WTC11 (cell line): Measurements from ENCODE around the gene IL17RE. TPM values are rescaled to one million over a fixed set of nuclear protein-coding genes. Genes with fewer than 3 reads are reported as not detected.
A peak's percentile ranks its signal among the peaks of the same experiment; 100 is the strongest.

Experiments used
- ATAC-seq: fragments of 200-7000 bp; cut with Tn5 transposase; 2 replicates; pipeline ENCODE4 v1.10.0; 2021; ENCODE audit warnings: mild to moderate bottlenecking, moderate library complexity
- CTCF ChIA-PET: fragments of 300-600 bp; sonication (Branson Sonifier 250); formaldehyde crosslinking; loops from one replicate; lab custom pipeline; 2021; ENCODE audit warnings: antibody characterized with exemption; lab: Charles Lee
- POLR2A ChIA-PET: fragments of 350-600 bp; sonication (Branson Sonifier 250); formaldehyde crosslinking; loops from one replicate; lab custom pipeline; 2021; ENCODE audit warnings: antibody characterized with exemption; lab: Charles Lee
- DNase-seq: peaks from one replicate; pipeline ENCODE4 v3.0.0; 2021; ENCODE audit warnings: low spot score
- H3K27ac Mint-ChIP-seq: 2 replicates; pipeline ENCODE4 v1.8.0; 2021; ENCODE audit warnings: mixed read lengths
- H3K27me3 Mint-ChIP-seq: 2 replicates; pipeline ENCODE4 v1.8.0; 2021; ENCODE audit warnings: low read depth, mild to moderate bottlenecking, moderate library complexity, mixed read lengths
- H3K36me3 Mint-ChIP-seq: 2 replicates; pipeline ENCODE4 v1.8.0; 2021; ENCODE audit warnings: mixed read lengths
- H3K4me1 Mint-ChIP-seq: 2 replicates; pipeline ENCODE4 v1.8.0; 2022; ENCODE audit warnings: mixed read lengths
- H3K4me3 Mint-ChIP-seq: 2 replicates; pipeline ENCODE4 v1.8.0; 2021; ENCODE audit warnings: mild to moderate bottlenecking, moderate library complexity, mixed read lengths
- H3K9me3 Mint-ChIP-seq: 2 replicates; pipeline ENCODE4 v1.8.0; 2021; ENCODE audit warnings: mixed read lengths
- CBFB ChIP-seq: sonication (generic); formaldehyde crosslinking; IDR thresholded peaks from 2 replicates; pipeline ENCODE4 v1.8.1; 2022; ENCODE audit warnings: mild to moderate bottlenecking, low read depth, missing genetic modification reagents
- CREM ChIP-seq: sonication (generic); formaldehyde crosslinking; IDR thresholded peaks from 2 replicates; pipeline ENCODE4 v1.8.1; 2022; ENCODE audit warnings: mild to moderate bottlenecking, missing genetic modification reagents, moderate library complexity
- ELF4 ChIP-seq: sonication (generic); formaldehyde crosslinking; IDR thresholded peaks from 2 replicates; pipeline ENCODE4 v1.8.1; 2022; ENCODE audit warnings: low read depth, mild to moderate bottlenecking, moderate library complexity, missing genetic modification reagents
- ETV6 ChIP-seq: sonication (generic); formaldehyde crosslinking; IDR thresholded peaks from 2 replicates; pipeline ENCODE4 v1.8.1; 2022; ENCODE audit warnings: mild to moderate bottlenecking, missing genetic modification reagents
- FOXJ3 ChIP-seq: sonication (generic); formaldehyde crosslinking; IDR thresholded peaks from 2 replicates; pipeline ENCODE4 v1.9.0; 2021; ENCODE audit warnings: missing genetic modification reagents, mild to moderate bottlenecking, borderline replicate concordance
- FOXK1 ChIP-seq: sonication (generic); formaldehyde crosslinking; IDR thresholded peaks from 2 replicates; pipeline ENCODE4 v1.8.0; 2022; ENCODE audit warnings: mild to moderate bottlenecking, moderate library complexity, missing genetic modification reagents
- GABPB1 ChIP-seq: sonication (generic); formaldehyde crosslinking; IDR thresholded peaks from 2 replicates; pipeline ENCODE4 v1.8.1; 2023; ENCODE audit warnings: mild to moderate bottlenecking, missing genetic modification reagents
- GTF2I ChIP-seq: fragments of 250-450 bp; sonication (Bioruptor Pico); conservative IDR thresholded peaks from 2 replicates; pipeline ENCODE4 v1.4.0; 2021; ENCODE audit warnings: mild to moderate bottlenecking
- IRF2 ChIP-seq: sonication (generic); formaldehyde crosslinking; IDR thresholded peaks from 2 replicates; pipeline ENCODE4 v1.8.0; 2022; ENCODE audit warnings: low read depth, missing genetic modification reagents, borderline replicate concordance
- JAZF1 ChIP-seq: fragments of 250-450 bp; sonication (Bioruptor Pico); IDR thresholded peaks from 2 replicates; pipeline ENCODE4 v1.9.0; 2021; ENCODE audit warnings: moderate library complexity, mild to moderate bottlenecking, inconsistent platforms
- JUN ChIP-seq: sonication (generic); formaldehyde crosslinking; IDR thresholded peaks from 2 replicates; pipeline ENCODE4 v1.8.0; 2023; ENCODE audit warnings: mild to moderate bottlenecking, missing genetic modification reagents
- NFE2L1 ChIP-seq: sonication (generic); formaldehyde crosslinking; IDR thresholded peaks from 2 replicates; pipeline ENCODE4 v1.8.1; 2023; ENCODE audit warnings: missing genetic modification reagents
- RORB ChIP-seq: fragments of 250-450 bp; sonication (Bioruptor Pico); IDR thresholded peaks from 2 replicates; pipeline ENCODE4 v1.9.0; 2021; ENCODE audit warnings: mild to moderate bottlenecking
- SMAD3 ChIP-seq: sonication (generic); formaldehyde crosslinking; IDR thresholded peaks from 2 replicates; pipeline ENCODE4 v1.8.0; 2022; ENCODE audit warnings: missing genetic modification reagents, mild to moderate bottlenecking, borderline replicate concordance
- SOX15 ChIP-seq: fragments of 250-450 bp; sonication (Bioruptor Pico); IDR thresholded peaks from 2 replicates; pipeline ENCODE4 v1.9.0; 2021; ENCODE audit warnings: mild to moderate bottlenecking
- ZBTB21 ChIP-seq: sonication (generic); formaldehyde crosslinking; IDR thresholded peaks from 2 replicates; pipeline ENCODE4 v1.8.1; 2023; ENCODE audit warnings: mild to moderate bottlenecking, missing genetic modification reagents, borderline replicate concordance
- ZNF121 ChIP-seq: sonication (generic); formaldehyde crosslinking; IDR thresholded peaks from 2 replicates; pipeline ENCODE4 v1.8.0; 2023; ENCODE audit warnings: missing genetic modification reagents
- ZNF263 ChIP-seq: sonication (generic); formaldehyde crosslinking; IDR thresholded peaks from 2 replicates; pipeline ENCODE4 v1.8.1; 2022; ENCODE audit warnings: low read depth, mild to moderate bottlenecking, moderate library complexity, missing genetic modification reagents
- ZNF317 ChIP-seq: sonication (generic); formaldehyde crosslinking; IDR thresholded peaks from 2 replicates; pipeline ENCODE4 v1.8.1; 2023; ENCODE audit warnings: low read depth, mild to moderate bottlenecking, moderate library complexity, missing genetic modification reagents, borderline replicate concordance
- ZNF416 ChIP-seq: fragments of 250-450 bp; sonication (Bioruptor Pico); IDR thresholded peaks from 2 replicates; pipeline ENCODE4 v1.9.0; 2021; ENCODE audit warnings: mild to moderate bottlenecking, inconsistent platforms
- ZNF671 ChIP-seq: fragments of 250-450 bp; sonication (Bioruptor Pico); IDR thresholded peaks from 2 replicates; pipeline ENCODE4 v1.8.0; 2021; ENCODE audit warnings: mild to moderate bottlenecking
- total RNA-seq: library from RNA; stranded (reverse); gene quantifications from 3 replicates; pipeline ENCODE4 v1.2.3, GENCODE V29; 2021
- TF ChIP-seq, protein P1 (sequence below): sonication (generic); formaldehyde crosslinking; IDR thresholded peaks from 2 replicates; pipeline ENCODE4 v1.8.1; 2022; ENCODE audit warnings: mild to moderate bottlenecking, missing genetic modification reagents, moderate library complexity, borderline replicate concordance
- TF ChIP-seq, protein P2 (sequence below): fragments of 250-450 bp; sonication (Bioruptor Pico); IDR thresholded peaks from 2 replicates; pipeline ENCODE4 v1.9.0; 2021; ENCODE audit warnings: moderate library complexity, mild to moderate bottlenecking, inconsistent platforms, borderline replicate concordance
- TF ChIP-seq, protein P3 (sequence below): sonication (generic); formaldehyde crosslinking; IDR thresholded peaks from 2 replicates; pipeline ENCODE4 v1.8.1; 2022; ENCODE audit warnings: low read depth, mild to moderate bottlenecking, moderate library complexity, missing genetic modification reagents, borderline replicate concordance
- TF ChIP-seq, protein P4 (sequence below): sonication (generic); formaldehyde crosslinking; IDR thresholded peaks from 2 replicates; pipeline ENCODE4 v1.8.0; 2023; ENCODE audit warnings: missing genetic modification reagents
- TF ChIP-seq, protein P5 (sequence below): fragments of 250-450 bp; sonication (Bioruptor Pico); IDR thresholded peaks from 2 replicates; pipeline ENCODE4 v1.9.0; 2021; ENCODE audit warnings: mild to moderate bottlenecking
- TF ChIP-seq, protein P6 (sequence below): sonication (generic); formaldehyde crosslinking; IDR thresholded peaks from 2 replicates; pipeline ENCODE4 v1.8.1; 2023; ENCODE audit warnings: mild to moderate bottlenecking, missing genetic modification reagents, moderate library complexity

The IL17RE gene
- total RNA-seq, 1 experiment from 2014 or later = 4.2 TPM

DNA sequence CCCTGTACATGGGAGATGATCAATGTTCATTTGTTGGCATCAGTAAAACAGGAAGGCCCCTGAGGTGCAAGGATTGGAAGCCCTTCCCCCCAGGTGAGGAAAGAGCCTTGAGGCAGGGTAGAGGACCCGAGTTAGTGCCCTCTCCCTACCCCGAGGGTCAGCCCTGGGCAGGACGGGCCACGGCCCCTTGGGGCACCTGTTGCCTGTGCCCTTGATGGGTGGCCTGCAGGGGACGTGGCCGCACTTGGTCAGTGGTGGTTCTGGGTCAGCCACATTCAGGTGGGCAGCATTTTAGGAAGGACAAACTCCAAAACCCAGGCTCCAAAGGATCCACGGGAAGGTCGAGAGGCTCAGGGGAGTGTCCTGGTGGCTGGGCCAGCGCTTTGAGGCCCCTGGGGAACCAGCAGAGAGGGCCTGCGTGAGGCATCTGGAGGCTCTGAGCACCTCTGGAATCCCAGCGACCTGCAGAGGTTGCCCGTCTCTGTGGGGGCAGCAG lies 43.1 kb upstream of the IL17RE start:
- TF ChIP-seq ZBTB21 (no peak), CBFB (CRISPR knock-in tag) (no peak), ZNF317 (CRISPR knock-in tag) (no peak), NFE2L1 (CRISPR knock-in tag) (no peak), ETV6 (no peak), RORB (CRISPR knock-in tag) (no peak), GTF2I (no peak), ELF4 (no peak), ZNF121 (CRISPR knock-in tag) (no peak), CREM (CRISPR knock-in tag) (no peak), ZNF416 (CRISPR knock-in tag) (no peak)
- TF ChIP-seq, protein P1, sequence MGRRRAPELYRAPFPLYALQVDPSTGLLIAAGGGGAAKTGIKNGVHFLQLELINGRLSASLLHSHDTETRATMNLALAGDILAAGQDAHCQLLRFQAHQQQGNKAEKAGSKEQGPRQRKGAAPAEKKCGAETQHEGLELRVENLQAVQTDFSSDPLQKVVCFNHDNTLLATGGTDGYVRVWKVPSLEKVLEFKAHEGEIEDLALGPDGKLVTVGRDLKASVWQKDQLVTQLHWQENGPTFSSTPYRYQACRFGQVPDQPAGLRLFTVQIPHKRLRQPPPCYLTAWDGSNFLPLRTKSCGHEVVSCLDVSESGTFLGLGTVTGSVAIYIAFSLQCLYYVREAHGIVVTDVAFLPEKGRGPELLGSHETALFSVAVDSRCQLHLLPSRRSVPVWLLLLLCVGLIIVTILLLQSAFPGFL (CRISPR knock-in tag) = no peak
- H3K4me3 Mint-ChIP-seq = no peak overlapping the region
- H3K36me3 Mint-ChIP-seq = no peaks in the 10 kb centered on the region
- ATAC-seq = no peak
- ChIA-PET CTCF (no interaction called here), POLR2A (no interaction called here)
- H3K27ac Mint-ChIP-seq = no peak overlapping the region
- no peaks in the 10 kb centered on the region for H3K9me3 Mint-ChIP-seq
- DNase-seq = no peak
- peaks cover 12% of the 10 kb centered on the region for H3K27me3 Mint-ChIP-seq
- peaks cover 25% of the 10 kb centered on the region for H3K4me1 Mint-ChIP-seq

DNA sequence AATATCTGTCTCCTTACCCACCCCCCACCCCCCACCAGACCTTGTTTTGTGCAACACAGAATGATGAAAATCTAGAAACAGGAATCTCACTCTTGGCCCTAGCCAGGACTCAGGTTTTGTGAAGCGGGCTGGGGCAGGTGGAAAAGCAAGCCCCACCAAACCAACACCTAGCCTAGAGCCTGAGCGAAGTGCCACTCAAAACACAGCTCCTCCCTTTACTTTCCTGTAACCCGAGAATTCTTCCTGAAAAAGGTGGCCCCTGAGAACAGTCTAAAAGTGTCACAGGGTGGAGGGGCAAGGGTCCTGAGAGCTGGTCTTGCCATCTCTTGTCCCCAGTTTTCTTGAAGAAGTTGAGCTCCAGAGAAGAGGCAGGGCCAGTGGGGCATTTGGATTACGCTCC lies 41.4 kb upstream of the IL17RE start:
- DNase-seq = no peak
- POLR2A ChIA-PET = interaction anchor here (0.6 to 0.7 kb wide), 3 partner anchors 93 to 295 kb away, joined by 3 to 5 read pairs (median 4); no protein-coding TSS in a partner anchor

DNA sequence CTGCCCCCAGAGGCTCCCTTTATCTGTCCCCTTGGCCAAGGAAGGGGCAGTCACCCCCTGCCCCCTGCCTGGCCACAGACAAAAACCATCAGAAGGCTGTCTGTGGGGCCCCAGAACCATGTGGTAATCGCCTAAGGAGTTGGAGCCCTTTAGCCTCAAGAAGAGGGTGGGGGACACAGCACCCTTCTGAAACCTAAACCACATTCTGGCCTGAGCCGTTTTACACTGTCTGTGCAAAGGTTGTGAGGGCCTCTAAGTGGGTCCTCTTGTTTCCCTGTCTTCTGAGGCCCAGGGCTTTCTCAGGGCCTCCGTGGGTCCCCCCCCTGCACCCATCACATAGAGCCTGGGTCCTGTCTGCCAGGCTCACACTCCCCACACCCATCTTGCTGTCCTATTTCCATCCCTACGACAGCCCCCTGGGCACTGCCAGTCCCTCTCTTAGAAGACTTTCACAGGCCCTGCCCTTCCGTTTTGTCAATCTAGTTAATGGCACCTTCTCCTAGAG lies 41.0 kb upstream of the IL17RE start:
- peaks cover 25% of the 10 kb centered on the region for H3K4me1 Mint-ChIP-seq
- POLR2A ChIA-PET = no interaction called here
- H3K4me3 Mint-ChIP-seq = peak overlapping the region; percentile 66; the same call in 1 of the 2 replicates
- no peaks in the 10 kb centered on the region for H3K9me3 Mint-ChIP-seq
- no peak for ATAC-seq
- H3K27me3 Mint-ChIP-seq = peaks cover 12% of the 10 kb centered on the region
- CTCF ChIA-PET = interaction anchor here (0.5 to 1.0 kb wide), 6 partner anchors 10 to 85 kb away, joined by 3 to 10 read pairs (median 3); no protein-coding TSS in a partner anchor
- no peak overlapping the region for H3K27ac Mint-ChIP-seq
- no peaks in the 10 kb centered on the region for H3K36me3 Mint-ChIP-seq
- no peak for DNase-seq
- TF ChIP-seq GABPB1 (CRISPR knock-in tag) = no peak
- TF ChIP-seq, protein P2, sequence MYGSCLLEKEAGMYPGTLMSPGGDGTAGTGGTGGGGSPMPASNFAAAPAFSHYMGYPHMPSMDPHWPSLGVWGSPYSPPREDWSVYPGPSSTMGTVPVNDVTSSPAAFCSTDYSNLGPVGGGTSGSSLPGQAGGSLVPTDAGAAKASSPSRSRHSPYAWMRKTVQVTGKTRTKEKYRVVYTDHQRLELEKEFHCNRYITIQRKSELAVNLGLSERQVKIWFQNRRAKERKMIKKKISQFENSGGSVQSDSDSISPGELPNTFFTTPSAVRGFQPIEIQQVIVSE (CRISPR knock-in tag) = no peak
- TF ChIP-seq, protein P1 (CRISPR knock-in tag) = no peak
- TF ChIP-seq NFE2L1 (CRISPR knock-in tag) = no peak
- TF ChIP-seq, protein P3, sequence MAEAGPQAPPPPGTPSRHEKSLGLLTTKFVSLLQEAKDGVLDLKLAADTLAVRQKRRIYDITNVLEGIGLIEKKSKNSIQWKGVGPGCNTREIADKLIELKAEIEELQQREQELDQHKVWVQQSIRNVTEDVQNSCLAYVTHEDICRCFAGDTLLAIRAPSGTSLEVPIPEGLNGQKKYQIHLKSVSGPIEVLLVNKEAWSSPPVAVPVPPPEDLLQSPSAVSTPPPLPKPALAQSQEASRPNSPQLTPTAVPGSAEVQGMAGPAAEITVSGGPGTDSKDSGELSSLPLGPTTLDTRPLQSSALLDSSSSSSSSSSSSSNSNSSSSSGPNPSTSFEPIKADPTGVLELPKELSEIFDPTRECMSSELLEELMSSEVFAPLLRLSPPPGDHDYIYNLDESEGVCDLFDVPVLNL (CRISPR knock-in tag) = no peak
- no peak for TF ChIP-seq IRF2
- TF ChIP-seq FOXK1 (CRISPR knock-in tag) = no peak
- TF ChIP-seq ZNF671 (CRISPR knock-in tag) = no peak
- no peak for TF ChIP-seq SOX15
- TF ChIP-seq ZNF263 (CRISPR knock-in tag) = no peak
- TF ChIP-seq, protein P4, sequence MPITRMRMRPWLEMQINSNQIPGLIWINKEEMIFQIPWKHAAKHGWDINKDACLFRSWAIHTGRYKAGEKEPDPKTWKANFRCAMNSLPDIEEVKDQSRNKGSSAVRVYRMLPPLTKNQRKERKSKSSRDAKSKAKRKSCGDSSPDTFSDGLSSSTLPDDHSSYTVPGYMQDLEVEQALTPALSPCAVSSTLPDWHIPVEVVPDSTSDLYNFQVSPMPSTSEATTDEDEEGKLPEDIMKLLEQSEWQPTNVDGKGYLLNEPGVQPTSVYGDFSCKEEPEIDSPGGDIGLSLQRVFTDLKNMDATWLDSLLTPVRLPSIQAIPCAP (CRISPR knock-in tag) = no peak
- TF ChIP-seq RORB (CRISPR knock-in tag) = no peak
- TF ChIP-seq, protein P5, sequence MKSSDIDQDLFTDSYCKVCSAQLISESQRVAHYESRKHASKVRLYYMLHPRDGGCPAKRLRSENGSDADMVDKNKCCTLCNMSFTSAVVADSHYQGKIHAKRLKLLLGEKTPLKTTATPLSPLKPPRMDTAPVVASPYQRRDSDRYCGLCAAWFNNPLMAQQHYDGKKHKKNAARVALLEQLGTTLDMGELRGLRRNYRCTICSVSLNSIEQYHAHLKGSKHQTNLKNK = no peak
- no peak for TF ChIP-seq JAZF1 (CRISPR knock-in tag)
- no peak for TF ChIP-seq ZBTB21
- TF ChIP-seq FOXJ3 (CRISPR knock-in tag) = no peak
- no peak for TF ChIP-seq GTF2I

More for the DNA sequence above, 41.4 kb upstream of the IL17RE start:
- H3K4me3 Mint-ChIP-seq = no peak overlapping the region
- peaks cover 25% of the 10 kb centered on the region for H3K4me1 Mint-ChIP-seq
- no peaks in the 10 kb centered on the region for H3K9me3 Mint-ChIP-seq
- TF ChIP-seq, protein P6, sequence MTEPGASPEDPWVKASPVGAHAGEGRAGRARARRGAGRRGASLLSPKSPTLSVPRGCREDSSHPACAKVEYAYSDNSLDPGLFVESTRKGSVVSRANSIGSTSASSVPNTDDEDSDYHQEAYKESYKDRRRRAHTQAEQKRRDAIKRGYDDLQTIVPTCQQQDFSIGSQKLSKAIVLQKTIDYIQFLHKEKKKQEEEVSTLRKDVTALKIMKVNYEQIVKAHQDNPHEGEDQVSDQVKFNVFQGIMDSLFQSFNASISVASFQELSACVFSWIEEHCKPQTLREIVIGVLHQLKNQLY (CRISPR knock-in tag) = no peak
- no peak for TF ChIP-seq ZBTB21
- no peak for TF ChIP-seq SMAD3
- TF ChIP-seq JUN (CRISPR knock-in tag) = no peak
- no peak overlapping the region for H3K27ac Mint-ChIP-seq
- no peaks in the 10 kb centered on the region for H3K36me3 Mint-ChIP-seq
- peak; percentile 17; the same call in 1 of the 2 replicates for ATAC-seq
- CTCF ChIA-PET = interaction anchor here (0.8 to 1.0 kb wide), 6 partner anchors 29 to 112 kb away, joined by 3 to 10 read pairs (median 3); partner anchors contain the start of gene OGG1
- H3K27me3 Mint-ChIP-seq = peaks cover 12% of the 10 kb centered on the region
